SK-N-MC (cell line): ENCODE measurements around the gene TTLL11.

Experiments
- EZH2 ChIP-seq: fragments of 200-600 bp; sonication (generic); IDR thresholded peaks from one replicate; pipeline ENCODE4 v1.6.1; 2017; ENCODE audit warnings: antibody characterized with exemption
- POLR2AphosphoS5 ChIP-seq: IDR thresholded peaks from 2 replicates; pipeline ENCODE4 v1.6.1; 2012; ENCODE audit warnings: mild to moderate bottlenecking, low read depth, low read length, borderline replicate concordance

- TF ChIP-seq EZH2 (no peak), POLR2AphosphoS5 (no peak)
Measured at GRCh38 chr9:121800376-121800775, 292.7 kb downstream of the TTLL11 start.
